GM23338 (cell line): Measurements from ENCODE around the gene REPIN1. TPM values are rescaled to one million over a fixed set of nuclear protein-coding genes. Genes with fewer than 3 reads are reported as not detected.

ENCODE experiments used
- ATAC-seq: fragments of 200-7000 bp; cut with Tn5 transposase; 3 replicates; pipeline ENCODE4 v1.9.1; 2020
- DNase-seq: peaks from one replicate; pipeline ENCODE4 v3.0.0-alpha.2; 2015; ENCODE audit warnings: low spot score
- H2AFZ ChIP-seq: fragments of 200-600 bp; sonication (generic); 2 replicates; pipeline ENCODE4 v1.8.0; 2016; ENCODE audit warnings: antibody characterized with exemption, mild to moderate bottlenecking, moderate library complexity
- H3F3A ChIP-seq: fragments of 200-600 bp; sonication (generic); replicated peaks from 2 replicates; pipeline ENCODE4 v1.8.0; 2017; ENCODE audit warnings: antibody characterized with exemption, mixed run types, low read depth
- H3K27ac ChIP-seq: fragments of 200-600 bp; sonication (generic); 2 replicates; pipeline ENCODE4 v1.6.1; 2016; ENCODE audit warnings: low read depth
- H3K27me3 ChIP-seq: fragments of 200-600 bp; sonication (generic); 2 replicates; pipeline ENCODE4 v1.8.0; 2016; ENCODE audit warnings: mild to moderate bottlenecking, mixed run types, moderate library complexity; ENCODE audit not compliant: insufficient read depth
- H3K36me3 ChIP-seq: fragments of 200-600 bp; sonication (generic); 2 replicates; pipeline ENCODE4 v1.8.0; 2016; ENCODE audit warnings: mild to moderate bottlenecking; ENCODE audit not compliant: insufficient read depth
- H3K4me1 ChIP-seq: fragments of 200-600 bp; sonication (generic); 2 replicates; pipeline ENCODE4 v1.8.0; 2016; ENCODE audit warnings: mild to moderate bottlenecking, moderate library complexity; ENCODE audit not compliant: insufficient read depth
- H3K4me2 ChIP-seq: fragments of 200-600 bp; sonication (generic); 2 replicates; pipeline ENCODE4 v1.7.1; 2017; ENCODE audit warnings: mixed run types
- H3K4me3 ChIP-seq: fragments of 200-600 bp; sonication (generic); 2 replicates; pipeline ENCODE4 v1.6.1; 2016; ENCODE audit warnings: mixed run types
- H3K79me2 ChIP-seq: fragments of 200-600 bp; sonication (generic); replicated peaks from 2 replicates; pipeline ENCODE4 v1.8.0; 2017; ENCODE audit warnings: mild to moderate bottlenecking; ENCODE audit not compliant: insufficient read depth
- H3K9me2 ChIP-seq: fragments of 200-600 bp; sonication (generic); 2 replicates; pipeline ENCODE4 v1.8.0; 2017; ENCODE audit not compliant: insufficient read depth
- H4K20me1 ChIP-seq: fragments of 200-600 bp; sonication (generic); replicated peaks from 2 replicates; pipeline ENCODE4 v1.8.0; 2017; ENCODE audit warnings: mild to moderate bottlenecking; ENCODE audit not compliant: insufficient read depth
- H3K27ac Mint-ChIP-seq: 2 replicates; pipeline ENCODE4 v1.8.0; 2020; ENCODE audit warnings: inconsistent platforms, mild to moderate bottlenecking, moderate library complexity, mixed read lengths
- H3K27me3 Mint-ChIP-seq: 3 replicates; pipeline ENCODE4 v1.8.0; 2022; ENCODE audit warnings: low read depth, mild to moderate bottlenecking, moderate library complexity, mixed read lengths, inconsistent platforms; ENCODE audit not compliant: insufficient read depth, poor library complexity
- H3K36me3 Mint-ChIP-seq: 3 replicates; pipeline ENCODE4 v1.8.0; 2021; ENCODE audit warnings: low read depth, mild to moderate bottlenecking, inconsistent platforms, moderate library complexity, mixed read lengths
- H3K4me1 Mint-ChIP-seq: 3 replicates; pipeline ENCODE4 v1.8.0; 2020; ENCODE audit warnings: mild to moderate bottlenecking, inconsistent platforms, mixed read lengths
- H3K4me3 Mint-ChIP-seq: 3 replicates; pipeline ENCODE4 v1.8.0; 2021; ENCODE audit warnings: moderate library complexity, mild to moderate bottlenecking, inconsistent platforms, mixed read lengths
- H3K9me3 Mint-ChIP-seq: 3 replicates; pipeline ENCODE4 v1.8.0; 2020; ENCODE audit warnings: moderate library complexity, mild to moderate bottlenecking, inconsistent platforms, mixed read lengths
- CREB1 ChIP-seq: fragments of 250-450 bp; sonication (Bioruptor Pico); IDR thresholded peaks from 2 replicates; pipeline ENCODE4 v1.5.0; 2020; ENCODE audit warnings: low read depth, mild to moderate bottlenecking, moderate library complexity
- CTCF ChIP-seq, 2 experiments: fragments of 200-600 bp in 1 of 2; sonication (generic) in 1 of 2; conservative IDR thresholded peaks; 2 replicates each; pipeline versions ENCODE4 v1.5.1 to v1.6.1; 2016 to 2017; ENCODE audit warnings: antibody characterized with exemption in 2 of 2, low read depth in 2 of 2, mild to moderate bottlenecking in 2 of 2, moderate library complexity in 1 of 2
- ETS1 ChIP-seq: IDR thresholded peaks from 2 replicates; pipeline ENCODE4 v1.6.1; 2016; ENCODE audit warnings: antibody characterized with exemption
- EZH2 ChIP-seq: fragments of 200-600 bp; sonication (generic); IDR thresholded peaks from one replicate; pipeline ENCODE4 v1.8.0; 2017; ENCODE audit warnings: antibody characterized with exemption, mild to moderate bottlenecking, low read depth; ENCODE audit not compliant: unreplicated experiment
- EZH2phosphoT487 ChIP-seq: fragments of 200-600 bp; sonication (generic); IDR thresholded peaks from one replicate; pipeline ENCODE4 v1.8.1; 2018; ENCODE audit warnings: antibody characterized with exemption; ENCODE audit not compliant: unreplicated experiment
- JUNB ChIP-seq: IDR thresholded peaks from one replicate; pipeline ENCODE4 v1.6.1; 2016; ENCODE audit warnings: antibody characterized with exemption; ENCODE audit not compliant: unreplicated experiment
- NANOG ChIP-seq: IDR thresholded peaks from 2 replicates; pipeline ENCODE4 v1.6.1; 2016; ENCODE audit warnings: antibody characterized with exemption, borderline replicate concordance
- POLR2AphosphoS5 ChIP-seq: IDR thresholded peaks from 2 replicates; pipeline ENCODE4 v1.6.1; 2016; ENCODE audit warnings: antibody characterized with exemption, low read depth
- REST ChIP-seq: IDR thresholded peaks from one replicate; pipeline ENCODE4 v1.6.1; 2018; ENCODE audit warnings: antibody characterized with exemption; ENCODE audit not compliant: unreplicated experiment
- STAT1 ChIP-seq: IDR thresholded peaks from one replicate; pipeline ENCODE4 v1.6.1; 2016; ENCODE audit warnings: antibody characterized with exemption; ENCODE audit not compliant: unreplicated experiment
- ZNF114 ChIP-seq: fragments of 250-450 bp; sonication (Bioruptor Pico); IDR thresholded peaks from 2 replicates; pipeline ENCODE4 v1.5.0; 2020; ENCODE audit warnings: mild to moderate bottlenecking, moderate library complexity
- ZNF331 ChIP-seq: fragments of 250-450 bp; sonication (Bioruptor Pico); IDR thresholded peaks from 2 replicates; pipeline ENCODE4 v1.5.0; 2020; ENCODE audit warnings: low read depth, mild to moderate bottlenecking, moderate library complexity
- polyA plus RNA-seq: library from polyadenylated mRNA; unstranded; fragments of >200 nt; fragmentation: Nextera tagmentation; extraction: Ambion mirVana; gene quantifications from 2 replicates; pipeline ENCODE4 v1.2.1, GENCODE V29; 2016
- total RNA-seq: library from RNA; depleted of rRNA; stranded (reverse); fragments of >200 nt; shearing (Covaris generic); gene quantifications from 2 replicates; pipeline ENCODE4 v1.2.3, GENCODE V29; 2014
- TF ChIP-seq, protein P1 (sequence below): fragments of 250-450 bp; sonication (Bioruptor Pico); IDR thresholded peaks from 2 replicates; pipeline ENCODE4 v1.5.0; 2020; ENCODE audit warnings: mild to moderate bottlenecking, moderate library complexity

Gene REPIN1
- total and polyA plus RNA-seq, 2 experiments from 2014 or later: 29.8 to 156 TPM

DNA sequence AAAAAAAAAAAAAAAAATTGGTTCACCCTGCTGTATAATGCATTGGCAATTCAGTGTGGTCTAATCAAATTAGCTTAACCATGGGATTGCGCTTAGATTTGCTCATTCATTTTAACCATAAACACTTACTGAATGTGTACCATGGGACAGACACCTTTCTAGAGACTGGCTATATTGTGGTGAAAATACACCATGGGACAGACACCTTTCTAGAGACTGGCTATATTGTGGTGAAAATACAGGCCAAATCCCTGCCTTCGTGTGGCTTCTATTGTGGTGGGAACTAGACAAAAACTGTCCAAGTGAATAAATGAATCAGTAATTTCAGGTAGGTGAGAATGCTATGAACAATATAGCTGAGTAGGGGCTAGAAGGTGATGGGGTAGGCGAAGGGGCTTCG lies 10.2 kb upstream of the REPIN1 start (continued):
- TF ChIP-seq, protein P1, sequence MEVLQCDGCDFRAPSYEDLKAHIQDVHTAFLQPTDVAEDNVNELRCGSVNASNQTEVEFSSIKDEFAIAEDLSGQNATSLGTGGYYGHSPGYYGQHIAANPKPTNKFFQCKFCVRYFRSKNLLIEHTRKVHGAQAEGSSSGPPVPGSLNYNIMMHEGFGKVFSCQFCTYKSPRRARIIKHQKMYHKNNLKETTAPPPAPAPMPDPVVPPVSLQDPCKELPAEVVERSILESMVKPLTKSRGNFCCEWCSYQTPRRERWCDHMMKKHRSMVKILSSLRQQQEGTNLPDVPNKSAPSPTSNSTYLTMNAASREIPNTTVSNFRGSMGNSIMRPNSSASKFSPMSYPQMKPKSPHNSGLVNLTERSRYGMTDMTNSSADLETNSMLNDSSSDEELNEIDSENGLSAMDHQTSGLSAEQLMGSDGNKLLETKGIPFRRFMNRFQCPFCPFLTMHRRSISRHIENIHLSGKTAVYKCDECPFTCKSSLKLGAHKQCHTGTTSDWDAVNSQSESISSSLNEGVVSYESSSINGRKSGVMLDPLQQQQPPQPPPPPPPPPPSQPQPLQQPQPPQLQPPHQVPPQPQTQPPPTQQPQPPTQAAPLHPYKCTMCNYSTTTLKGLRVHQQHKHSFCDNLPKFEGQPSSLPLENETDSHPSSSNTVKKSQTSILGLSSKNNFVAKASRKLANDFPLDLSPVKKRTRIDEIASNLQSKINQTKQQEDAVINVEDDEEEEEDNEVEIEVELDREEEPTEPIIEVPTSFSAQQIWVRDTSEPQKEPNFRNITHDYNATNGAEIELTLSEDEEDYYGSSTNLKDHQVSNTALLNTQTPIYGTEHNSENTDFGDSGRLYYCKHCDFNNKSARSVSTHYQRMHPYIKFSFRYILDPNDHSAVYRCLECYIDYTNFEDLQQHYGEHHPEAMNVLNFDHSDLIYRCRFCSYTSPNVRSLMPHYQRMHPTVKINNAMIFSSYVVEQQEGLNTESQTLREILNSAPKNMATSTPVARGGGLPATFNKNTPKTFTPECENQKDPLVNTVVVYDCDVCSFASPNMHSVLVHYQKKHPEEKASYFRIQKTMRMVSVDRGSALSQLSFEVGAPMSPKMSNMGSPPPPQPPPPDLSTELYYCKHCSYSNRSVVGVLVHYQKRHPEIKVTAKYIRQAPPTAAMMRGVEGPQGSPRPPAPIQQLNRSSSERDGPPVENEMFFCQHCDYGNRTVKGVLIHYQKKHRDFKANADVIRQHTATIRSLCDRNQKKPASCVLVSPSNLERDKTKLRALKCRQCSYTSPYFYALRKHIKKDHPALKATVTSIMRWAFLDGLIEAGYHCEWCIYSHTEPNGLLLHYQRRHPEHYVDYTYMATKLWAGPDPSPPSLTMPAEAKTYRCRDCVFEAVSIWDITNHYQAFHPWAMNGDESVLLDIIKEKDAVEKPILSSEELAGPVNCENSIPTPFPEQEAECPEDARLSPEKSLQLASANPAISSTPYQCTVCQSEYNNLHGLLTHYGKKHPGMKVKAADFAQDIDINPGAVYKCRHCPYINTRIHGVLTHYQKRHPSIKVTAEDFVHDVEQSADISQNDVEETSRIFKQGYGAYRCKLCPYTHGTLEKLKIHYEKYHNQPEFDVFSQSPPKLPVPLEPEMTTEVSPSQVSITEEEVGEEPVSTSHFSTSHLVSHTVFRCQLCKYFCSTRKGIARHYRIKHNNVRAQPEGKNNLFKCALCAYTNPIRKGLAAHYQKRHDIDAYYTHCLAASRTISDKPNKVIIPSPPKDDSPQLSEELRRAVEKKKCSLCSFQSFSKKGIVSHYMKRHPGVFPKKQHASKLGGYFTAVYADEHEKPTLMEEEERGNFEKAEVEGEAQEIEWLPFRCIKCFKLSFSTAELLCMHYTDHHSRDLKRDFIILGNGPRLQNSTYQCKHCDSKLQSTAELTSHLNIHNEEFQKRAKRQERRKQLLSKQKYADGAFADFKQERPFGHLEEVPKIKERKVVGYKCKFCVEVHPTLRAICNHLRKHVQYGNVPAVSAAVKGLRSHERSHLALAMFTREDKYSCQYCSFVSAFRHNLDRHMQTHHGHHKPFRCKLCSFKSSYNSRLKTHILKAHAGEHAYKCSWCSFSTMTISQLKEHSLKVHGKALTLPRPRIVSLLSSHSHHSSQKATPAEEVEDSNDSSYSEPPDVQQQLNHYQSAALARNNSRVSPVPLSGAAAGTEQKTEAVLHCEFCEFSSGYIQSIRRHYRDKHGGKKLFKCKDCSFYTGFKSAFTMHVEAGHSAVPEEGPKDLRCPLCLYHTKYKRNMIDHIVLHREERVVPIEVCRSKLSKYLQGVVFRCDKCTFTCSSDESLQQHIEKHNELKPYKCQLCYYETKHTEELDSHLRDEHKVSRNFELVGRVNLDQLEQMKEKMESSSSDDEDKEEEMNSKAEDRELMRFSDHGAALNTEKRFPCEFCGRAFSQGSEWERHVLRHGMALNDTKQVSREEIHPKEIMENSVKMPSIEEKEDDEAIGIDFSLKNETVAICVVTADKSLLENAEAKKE (CRISPR knock-in tag): no peak
- no peak for TF ChIP-seq POLR2AphosphoS5
- TF ChIP-seq CREB1 (CRISPR knock-in tag): no peak

GRCh38 chr7:150358988-150359621 lies 9.5 kb upstream of the REPIN1 start:
- DNase-seq: no peak
- TF ChIP-seq EZH2phosphoT487 (no peak), ZNF114 (CRISPR knock-in tag) (no peak), ETS1 (no peak), POLR2AphosphoS5 (no peak), JUNB (no peak), CREB1 (CRISPR knock-in tag) (no peak), EZH2 (no peak), REST (no peak), ZNF331 (CRISPR knock-in tag) (no peak), STAT1 (no peak), CTCF (conservative IDR thresholded peaks at IDR 0.05; ENCODE audit: low read depth in 2 of 2) (no peak), NANOG (no peak)

More at GRCh38 chr7:150358988-150359621, 9.5 kb upstream of the REPIN1 start:
- Histone ChIP-seq H3K27me3 (no peaks in the 10 kb centered on the region), H3K79me2 (no peaks in the 10 kb centered on the region), H2AFZ (no peak overlapping the region), H3K4me3 (no peak overlapping the region), H4K20me1 (no peaks in the 10 kb centered on the region), H3K4me2 (no peak overlapping the region), H3F3A (peaks cover 21% of the 10 kb centered on the region), H3K36me3 (no peaks in the 10 kb centered on the region; the same call in 1 of the 2 replicates), H3K27ac (no peak overlapping the region), H3K9me2 (no peaks in the 10 kb centered on the region), H3K4me1 (peaks cover 46% of the 10 kb centered on the region)
- H3K9me3 Mint-ChIP-seq: no peaks in the 10 kb centered on the region; the same call in 2 of the 3 replicates
- H3K36me3 Mint-ChIP-seq: no peaks in the 10 kb centered on the region; the same call in 2 of the 3 replicates
- ATAC-seq: no peak
- peaks cover 51% of the 10 kb centered on the region for H3K4me1 Mint-ChIP-seq
- H3K27me3 Mint-ChIP-seq: peaks cover 5% of the 10 kb centered on the region
- H3K4me3 Mint-ChIP-seq: no peak overlapping the region
- H3K27ac Mint-ChIP-seq: no peak overlapping the region; the same call in 1 of the 2 replicates
